H1 (cell line): ENCODE measurements around the gene DENND1A. TPM values are rescaled to one million over a fixed set of nuclear protein-coding genes. Genes with fewer than 3 reads are reported as not detected.

ENCODE experiments used
- CTCF ChIA-PET: fragments of 300-600 bp; sonication (Branson Sonifier 250); formaldehyde crosslinking; loops from one replicate; lab custom pipeline; 2021; ENCODE audit not compliant: partially characterized antibody; lab: Charles Lee
- POLR2A ChIA-PET: fragments of 300-600 bp; sonication (Branson Sonifier 250); formaldehyde crosslinking; loops from one replicate; lab custom pipeline; 2021; ENCODE audit warnings: inconsistent platforms; ENCODE audit not compliant: partially characterized antibody; lab: Charles Lee
- DNase-seq, 2 experiments: peaks; one replicate each; pipeline versions ENCODE4 v3.0.0 to v3.0.0-alpha.2; 2010 to 2022; ENCODE audit warnings: low spot score in 2 of 2, low read depth in 1 of 2, mixed read lengths in 1 of 2
- FAIRE-seq: peaks from 2 replicates; lab custom pipeline; 2011; peaks lifted over from hg19 to GRCh38; lab: Jason Lieb, UNC
- H2AFZ ChIP-seq: 2 replicates; pipeline ENCODE4 v1.8.1; 2012; ENCODE audit warnings: low read length, inconsistent platforms
- H2AK5ac ChIP-seq: 2 replicates; pipeline ENCODE4 v1.6.1; 2013; ENCODE audit warnings: low read depth, low read length
- H2BK120ac ChIP-seq: replicated peaks from 2 replicates; pipeline ENCODE3; 2013; ENCODE audit warnings: low read depth, low read length, inconsistent platforms
- H2BK12ac ChIP-seq: 2 replicates; pipeline ENCODE4 v1.6.1; 2013; ENCODE audit warnings: low read depth, low read length
- H2BK15ac ChIP-seq: 2 replicates; pipeline ENCODE4 v1.6.1; 2013; ENCODE audit warnings: low read length
- H2BK20ac ChIP-seq: 2 replicates; pipeline ENCODE4 v1.6.1; 2013; ENCODE audit warnings: low read length
- H2BK5ac ChIP-seq: 2 replicates; pipeline ENCODE4 v1.6.1; 2013; ENCODE audit warnings: low read depth, low read length
- H3K14ac ChIP-seq: 2 replicates; pipeline ENCODE4 v1.6.1; 2013; ENCODE audit warnings: inconsistent platforms; ENCODE audit not compliant: insufficient read length
- H3K18ac ChIP-seq: 2 replicates; pipeline ENCODE4 v1.6.1; 2013; ENCODE audit warnings: low read length; ENCODE audit errors: extremely low read depth
- H3K23ac ChIP-seq: 2 replicates; pipeline ENCODE4 v1.6.1; 2013; ENCODE audit warnings: inconsistent platforms; ENCODE audit not compliant: insufficient read length
- H3K23me2 ChIP-seq: 2 replicates; pipeline ENCODE4 v1.6.1; 2013; ENCODE audit warnings: low read depth, low read length
- H3K27ac ChIP-seq: 2 replicates; pipeline ENCODE4 v1.6.1; 2011; ENCODE audit warnings: low read depth, low read length, inconsistent platforms
- H3K27me3 ChIP-seq, 4 experiments: replicated peaks in 1 of 4; 1 replicate in 1 of 4; 2 replicates in 3 of 4; pipeline versions ENCODE4 v1.6.1 to v1.8.1; 2011 to 2013; ENCODE audit warnings: low read length in 3 of 4, mild to moderate bottlenecking in 3 of 4, inconsistent platforms in 2 of 4, mixed read lengths in 2 of 4, moderate library complexity in 1 of 4; ENCODE audit not compliant: control insufficient read depth in 3 of 4, insufficient read depth in 3 of 4; ENCODE audit errors: extremely low read depth in 1 of 4
- H3K36me3 ChIP-seq, 4 experiments: 2 replicates each; pipeline versions ENCODE4 v1.6.1 to v1.8.1; 2011 to 2013; ENCODE audit warnings: mild to moderate bottlenecking in 4 of 4, low read length in 3 of 4, moderate library complexity in 2 of 4, control low read depth in 1 of 4, inconsistent platforms in 1 of 4; ENCODE audit not compliant: insufficient read depth in 4 of 4, control insufficient read depth in 2 of 4
- H3K4ac ChIP-seq: replicated peaks from 2 replicates; pipeline ENCODE3; 2013; ENCODE audit warnings: low read length, low read depth, mixed read lengths, inconsistent platforms; ENCODE audit not compliant: insufficient read length
- H3K4me1 ChIP-seq, 4 experiments: replicated peaks in 1 of 4; 1 replicate in 1 of 4; 2 replicates in 3 of 4; pipeline versions ENCODE4 v1.6.1 to v1.8.1; 2011 to 2013; ENCODE audit warnings: low read length in 3 of 4, inconsistent platforms in 2 of 4, mixed read lengths in 1 of 4; ENCODE audit not compliant: insufficient read depth in 4 of 4, control insufficient read depth in 3 of 4
- H3K4me2 ChIP-seq, 2 experiments: 2 replicates each; pipeline versions ENCODE4 v1.6.1 to v1.8.1; 2011 to 2013; ENCODE audit warnings: low read depth in 2 of 2, low read length in 2 of 2, control low read depth in 1 of 2, inconsistent platforms in 1 of 2, mild to moderate bottlenecking in 1 of 2; ENCODE audit not compliant: insufficient read depth in 1 of 2
- H3K4me3 ChIP-seq, 4 experiments: fragments of 200-600, 300-600 bp in 1 of 4; sonication (generic), shearing (Covaris generic), sonication (Bioruptor Twin) in 1 of 4; 2 replicates each; pipeline versions ENCODE4 v1.5.1 to v1.8.1; 2011 to 2016; ENCODE audit warnings: low read length in 4 of 4, low read depth in 3 of 4, control low read depth in 2 of 4, inconsistent platforms in 2 of 4, mild to moderate bottlenecking in 2 of 4, mixed read lengths in 1 of 4, moderate library complexity in 1 of 4; ENCODE audit not compliant: insufficient read depth in 2 of 4; ENCODE audit errors: extremely low read depth in 1 of 4
- H3K56ac ChIP-seq: replicated peaks from 2 replicates; pipeline ENCODE3; 2013; ENCODE audit warnings: low read depth, mild to moderate bottlenecking, mixed read lengths, low read length, inconsistent platforms; ENCODE audit not compliant: insufficient read length
- H3K79me1 ChIP-seq: 2 replicates; pipeline ENCODE4 v1.6.1; 2013; ENCODE audit warnings: low read depth, low read length, control low read depth
- H3K79me2 ChIP-seq, 2 experiments: 2 replicates each; pipeline versions ENCODE4 v1.6.1 to v1.8.1; 2012 to 2013; ENCODE audit warnings: low read length in 2 of 2, mild to moderate bottlenecking in 2 of 2, inconsistent platforms in 1 of 2; ENCODE audit not compliant: insufficient read depth in 2 of 2, control insufficient read depth in 1 of 2
- H3K9ac ChIP-seq, 4 experiments: replicated peaks in 1 of 4; 1 replicate in 1 of 4; 2 replicates in 3 of 4; pipeline versions ENCODE4 v1.6.1 to v1.8.1; 2011 to 2013; ENCODE audit warnings: low read depth in 3 of 4, low read length in 3 of 4, control low read depth in 2 of 4, mild to moderate bottlenecking in 2 of 4, moderate library complexity in 2 of 4, inconsistent platforms in 1 of 4; ENCODE audit errors: extremely low read depth in 1 of 4
- H3K9me3 ChIP-seq, 2 experiments: 2 replicates each; pipeline versions ENCODE4 v1.6.1 to v1.8.1; 2012 to 2013; ENCODE audit warnings: mild to moderate bottlenecking in 2 of 2, moderate library complexity in 2 of 2, control low read depth in 1 of 2, inconsistent platforms in 1 of 2, low read depth in 1 of 2, low read length in 1 of 2, mixed read lengths in 1 of 2; ENCODE audit not compliant: insufficient read depth in 2 of 2
- H4K20me1 ChIP-seq, 2 experiments: replicated peaks in 1 of 2; 2 replicates each; pipeline versions ENCODE3 to v1.8.1; 2011 to 2013; ENCODE audit warnings: inconsistent platforms in 2 of 2, low read length in 2 of 2, mild to moderate bottlenecking in 1 of 2; ENCODE audit not compliant: insufficient read depth in 2 of 2, control insufficient read depth in 1 of 2
- H4K5ac ChIP-seq: 2 replicates; pipeline ENCODE4 v1.6.1; 2013; ENCODE audit warnings: low read length, low read depth, mixed read lengths, inconsistent platforms; ENCODE audit not compliant: insufficient read length
- H4K8ac ChIP-seq: 2 replicates; pipeline ENCODE4 v1.8.0; 2013; ENCODE audit warnings: mild to moderate bottlenecking, moderate library complexity, low read length, inconsistent platforms; ENCODE audit not compliant: insufficient read depth; ENCODE audit errors: extremely low read depth
- H4K91ac ChIP-seq: replicated peaks from 2 replicates; pipeline ENCODE3; 2013; ENCODE audit warnings: low read length, mixed read lengths, inconsistent platforms; ENCODE audit not compliant: insufficient read length
- EGR1 ChIP-seq: IDR thresholded peaks from 2 replicates; pipeline ENCODE4 v1.6.1; 2011; ENCODE audit warnings: low read depth, low read length, borderline replicate concordance
- EP300 ChIP-seq, 2 experiments: IDR thresholded peaks; 1 replicate in 1 of 2; 2 replicates in 1 of 2; pipeline ENCODE4 v1.6.1; 2011 to 2012; ENCODE audit warnings: low read depth in 2 of 2, low read length in 2 of 2, mild to moderate bottlenecking in 2 of 2, borderline replicate concordance in 1 of 2, inconsistent platforms in 1 of 2, moderate library complexity in 1 of 2
- EZH2 ChIP-seq: fragments of 200-600 bp; sonication (generic); IDR thresholded peaks from 2 replicates; pipeline ENCODE4 v1.7.1; 2012; ENCODE audit warnings: low read depth, mild to moderate bottlenecking, moderate library complexity, low read length, inconsistent platforms; ENCODE audit not compliant: severe bottlenecking
- HDAC6 ChIP-seq: IDR thresholded peaks from one replicate; pipeline ENCODE4 v1.7.1; 2012; ENCODE audit warnings: low read depth, mild to moderate bottlenecking, inconsistent platforms, low read length, moderate library complexity
- JUND ChIP-seq: IDR thresholded peaks from 2 replicates; pipeline ENCODE4 v1.6.1; 2011; ENCODE audit warnings: mild to moderate bottlenecking, improper control_type of control experiment, low read length
- MAX ChIP-seq: IDR thresholded peaks from 2 replicates; pipeline ENCODE4 v1.6.1; 2012; ENCODE audit warnings: inconsistent platforms
- POLR2AphosphoS5 ChIP-seq: IDR thresholded peaks from 2 replicates; pipeline ENCODE4 v1.6.1; 2011; ENCODE audit warnings: low read depth, low read length
- POU5F1 ChIP-seq: IDR thresholded peaks from 2 replicates; pipeline ENCODE4 v1.6.1; 2011; ENCODE audit warnings: low read depth, mild to moderate bottlenecking, low read length, moderate library complexity
- RAD21 ChIP-seq, 2 experiments: IDR thresholded peaks in 1 of 2; conservative IDR thresholded peaks in 1 of 2; 2 replicates each; pipeline ENCODE4 v1.6.1; 2011; ENCODE audit warnings: low read depth in 2 of 2, low read length in 2 of 2, improper control_type of control experiment in 1 of 2, inconsistent platforms in 1 of 2, mild to moderate bottlenecking in 1 of 2, moderate library complexity in 1 of 2
- RFX5 ChIP-seq: IDR thresholded peaks from 2 replicates; pipeline ENCODE4 v1.6.1; 2011; ENCODE audit warnings: low read depth, low read length, improper control_type of control experiment, borderline replicate concordance
- SAP30 ChIP-seq: fragments of 300-600 bp; sonication (generic); IDR thresholded peaks from 2 replicates; pipeline ENCODE4 v1.7.1; 2012; ENCODE audit warnings: low read length, moderate library complexity, mild to moderate bottlenecking, inconsistent platforms; ENCODE audit not compliant: insufficient read depth, insufficient replicate concordance
- SP1 ChIP-seq: IDR thresholded peaks from 2 replicates; pipeline ENCODE4 v1.6.1; 2011; ENCODE audit warnings: low read depth, low read length
- TAF1 ChIP-seq: IDR thresholded peaks from 2 replicates; pipeline ENCODE4 v1.6.1; 2011; ENCODE audit warnings: mild to moderate bottlenecking, low read depth, low read length
- TBP ChIP-seq: IDR thresholded peaks from 2 replicates; pipeline ENCODE4 v1.6.1; 2011; ENCODE audit warnings: low read depth, low read length, improper control_type of control experiment
- WGBS, 2 experiments: shearing (Covaris generic) in 1 of 2; methylation state at CpG; one replicate each; pipeline versions ENCODE4 v1.1.6 to v1.1.7; 2013 to 2015; ENCODE audit warnings: low lambda C conversion rate in 2 of 2, mixed read lengths in 2 of 2, inconsistent platforms in 1 of 2, low coverage in 1 of 2, missing lambda C conversion rate in 1 of 2; ENCODE audit not compliant: insufficient replicate concordance in 2 of 2, insufficient coverage in 1 of 2, insufficient read length in 1 of 2; ENCODE audit errors: extremely low coverage in 1 of 2, missing lambda C conversion rate in 1 of 2; 5-methylcytosine and 5-hydroxymethylcytosine counted together
- polyA plus RNA-seq, 7 experiments: library from polyadenylated mRNA; depleted of rRNA in 3 of 7; stranded (reverse) in 5 of 7; unstranded in 2 of 7; fragments of >200 nt in 5 of 7; fragments of 200-250 nt in 2 of 7; gene quantifications; 1 replicate in 5 of 7; 2 replicates in 1 of 7; 4 replicates in 1 of 7; pipeline versions ENCODE4 v1.2.1 to v1.2.3, GENCODE V29; 2011 to 2013; ENCODE audit warnings: missing spikeins in 2 of 7, mixed read lengths in 2 of 7
- total RNA-seq: library from RNA; stranded (reverse); fragmentation: NEBNext Ultra II Directional; extraction: Animal tissue kit (Norgen Biotek cat#: 25700); gene quantifications from 2 replicates; pipeline ENCODE4 v1.2.1, GENCODE V29; 2021

Gene DENND1A
- total and polyA plus RNA-seq, 2 of the 8 experiments (the other 6 are each of a cell fraction or from before 2014, with no cell fraction given): 24.1 to 26.4 TPM

GRCh38 chr9:123334639-123335038, 595.3 kb downstream of the DENND1A start:
- no peak overlapping the region for H2AFZ ChIP-seq
- H4K20me1 ChIP-seq: no peaks in the 10 kb centered on the region
- no peaks in the 10 kb centered on the region for H3K79me2 ChIP-seq
- no peak overlapping the region for H4K91ac ChIP-seq
- H3K9ac ChIP-seq: no peak overlapping the region
- H3K4me2 ChIP-seq: no peak overlapping the region
- no peak overlapping the region for H2BK120ac ChIP-seq
- 91% methylated on average over 3 of the region's 3 CpGs; no CpG with 5 or more reads in 1 of the 2 experiments for WGBS, 2 experiments
- no peaks in the 10 kb centered on the region for H3K79me1 ChIP-seq
- H3K4me3 ChIP-seq: no peak overlapping the region
- H3K14ac ChIP-seq: no peak overlapping the region
- 0 out of 2 replicates have a peak overlapping the region, but pooled peaks have one; percentile 38 for H2BK20ac ChIP-seq
- ChIA-PET CTCF (interaction anchor here (0.8 to 3.1 kb wide), 7 partner anchors 10 to 242 kb away, joined by 3 to 15 read pairs (median 4); no protein-coding TSS in a partner anchor), POLR2A (no interaction called here)
- H3K23ac ChIP-seq: no peak overlapping the region
- H2AK5ac ChIP-seq: no peak overlapping the region
- DNase-seq: no peak
- H3K56ac ChIP-seq: no peak overlapping the region
- H3K27me3 ChIP-seq: no peaks in the 10 kb centered on the region
- no peak overlapping the region for H4K5ac ChIP-seq
- no peak for FAIRE-seq
- H3K36me3 ChIP-seq: no peaks in the 10 kb centered on the region
- no peaks in the 10 kb centered on the region for H3K9me3 ChIP-seq
- no peaks in the 10 kb centered on the region; the same call in 1 of the 2 replicates for H3K23me2 ChIP-seq
- no peak overlapping the region for H2BK15ac ChIP-seq
- H3K4me1 ChIP-seq: peaks cover 3 to 9% (median 4%) of the 10 kb centered on the region in 4 experiments; a peak in 5 of 7 replicates
- no peak overlapping the region for H3K18ac ChIP-seq
- no peak overlapping the region for H2BK12ac ChIP-seq
- H2BK5ac ChIP-seq: no peak overlapping the region
- H4K8ac ChIP-seq: no peak overlapping the region
- no peak overlapping the region for H3K27ac ChIP-seq
- H3K4ac ChIP-seq: no peak overlapping the region
- TF ChIP-seq EP300 (IDR thresholded peaks at IDR 0.05; ENCODE audit: borderline replicate concordance in 1 of 2, low read depth in 2 of 2, low read length in 2 of 2) (no peak), EZH2 (no peak), TBP (no peak), SP1 (no peak), RAD21 (IDR thresholded peaks at IDR 0.05 in 1 of 2, conservative IDR thresholded peaks at IDR 0.05 in 1 of 2; ENCODE audit: low read depth in 2 of 2, low read length in 2 of 2) (no peak), RFX5 (no peak), SAP30 (no peak), EGR1 (no peak), POLR2AphosphoS5 (no peak), MAX (no peak), TAF1 (no peak), POU5F1 (no peak), JUND (no peak), HDAC6 (no peak)
